GM18861 (cell line): Measurements from ENCODE around the gene RARA.
"Not testable (repeated sequence)": the region's sequence is repeated elsewhere in the genome, so short reads cannot be mapped to it uniquely, and the experiment has no call there.

Source experiments
- ATAC-seq: cut with Tn5 transposase; IDR thresholded peaks from one replicate; pipeline ENCODE4 v1.9.1; 2021; ENCODE audit not compliant: unreplicated experiment

RARA gene

GRCh38 chr17:40373999-40374398 lies 65.0 kb downstream of the RARA start:
- ATAC-seq, result no peak

DNA sequence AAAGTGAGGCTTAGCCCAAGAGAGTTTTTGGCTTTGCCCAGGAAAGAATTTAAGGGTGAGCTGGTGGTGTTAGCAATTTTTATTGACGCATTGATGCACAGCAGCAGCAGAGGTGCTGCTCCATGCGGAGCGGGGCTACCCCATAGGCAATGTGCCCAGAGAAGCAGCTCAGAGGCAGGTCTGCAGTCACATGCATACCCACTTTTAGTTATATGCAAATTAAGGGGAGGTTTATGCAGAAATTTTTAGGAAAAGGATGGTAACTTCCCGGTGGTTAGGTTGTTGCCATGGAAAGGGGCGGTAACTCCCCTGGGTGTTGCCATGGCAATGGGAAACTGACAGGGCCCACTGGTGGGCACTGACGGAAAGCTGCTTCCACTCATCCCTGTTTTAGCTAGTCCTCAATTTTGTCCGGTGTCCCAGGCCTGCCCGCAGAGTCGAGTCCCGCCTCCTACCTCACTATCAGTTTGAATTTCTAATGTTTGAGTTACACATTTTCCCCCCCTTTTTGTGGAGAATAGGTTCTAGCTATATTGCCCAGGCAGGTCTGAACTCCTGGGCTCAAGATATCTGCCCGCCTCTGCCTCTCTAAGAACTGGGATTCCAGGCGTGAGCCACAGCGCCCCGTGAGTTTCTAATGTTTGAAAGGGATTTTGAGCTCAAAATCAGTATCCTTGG lies 66.0 kb downstream of the RARA start:
- no peak for ATAC-seq

GRCh38 chr17:40375786-40376185 lies 66.8 kb downstream of the RARA start:
- ATAC-seq, result not testable (repeated sequence)

- ATAC-seq, result not testable (repeated sequence)
Observed at GRCh38 chr17:40376541-40376940, 67.6 kb downstream of the RARA start.

DNA sequence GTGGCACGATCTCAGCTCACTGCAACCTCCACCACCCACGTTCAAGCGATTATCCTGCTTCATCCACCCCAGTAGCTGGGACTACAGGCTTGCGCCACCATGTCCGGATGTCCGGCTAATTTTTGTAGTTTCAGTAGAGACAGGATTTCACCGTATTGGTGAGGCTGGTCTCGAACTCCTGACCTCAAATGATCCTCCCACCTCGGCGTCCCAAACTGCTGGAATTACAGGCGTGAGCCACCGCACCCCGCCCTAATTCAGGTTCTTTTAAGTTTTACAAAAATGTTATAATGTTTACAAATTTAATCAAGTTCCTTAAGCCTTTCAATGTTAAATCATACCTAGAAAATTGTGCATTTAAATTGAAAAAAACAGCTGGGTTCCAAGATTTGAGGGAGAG lies 68.9 kb downstream of the RARA start:
- no peak for ATAC-seq

DNA sequence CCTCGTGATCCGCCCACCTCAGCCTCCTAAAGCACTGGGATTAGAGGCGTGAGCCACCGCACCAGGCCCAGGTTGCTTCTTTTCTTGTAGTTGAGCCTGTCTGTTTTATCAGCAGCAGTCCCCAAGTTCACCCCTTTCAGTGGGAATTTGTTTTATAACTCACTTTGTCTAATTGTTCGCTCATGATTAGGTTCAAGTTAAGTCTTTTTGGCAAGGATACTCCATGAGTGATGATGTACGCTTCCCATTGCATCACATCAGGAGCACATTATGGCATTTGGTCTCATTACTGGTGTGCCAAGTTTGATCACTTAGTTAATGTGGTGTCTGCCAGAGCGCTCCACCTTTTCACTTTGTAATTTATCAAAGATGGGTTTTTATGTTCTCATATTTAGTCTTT lies 70.0 kb downstream of the RARA start:
- no peak for ATAC-seq

DNA sequence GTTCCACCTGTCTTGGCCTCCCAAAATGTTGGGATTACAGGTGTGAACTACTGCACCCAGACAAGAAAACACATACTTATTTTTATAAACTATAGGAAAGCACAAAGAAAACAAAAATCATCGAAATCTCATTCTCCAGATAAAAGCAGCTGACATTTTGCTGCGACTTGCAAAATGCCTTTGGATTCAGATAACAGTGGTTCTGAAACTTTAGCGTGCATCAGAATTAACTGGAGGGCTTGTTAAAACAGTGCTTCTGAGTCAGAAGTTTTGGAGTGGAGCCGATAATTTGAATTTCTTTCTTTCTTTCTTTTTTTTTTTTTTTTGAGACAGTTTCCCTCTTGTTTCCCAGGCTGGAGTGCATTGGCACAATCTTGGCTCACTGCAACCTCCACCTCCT lies 73.3 kb downstream of the RARA start:
- no peak for ATAC-seq

GRCh38 chr17:40386555-40386954 lies 77.6 kb downstream of the RARA start:
- not testable (repeated sequence) for ATAC-seq

DNA sequence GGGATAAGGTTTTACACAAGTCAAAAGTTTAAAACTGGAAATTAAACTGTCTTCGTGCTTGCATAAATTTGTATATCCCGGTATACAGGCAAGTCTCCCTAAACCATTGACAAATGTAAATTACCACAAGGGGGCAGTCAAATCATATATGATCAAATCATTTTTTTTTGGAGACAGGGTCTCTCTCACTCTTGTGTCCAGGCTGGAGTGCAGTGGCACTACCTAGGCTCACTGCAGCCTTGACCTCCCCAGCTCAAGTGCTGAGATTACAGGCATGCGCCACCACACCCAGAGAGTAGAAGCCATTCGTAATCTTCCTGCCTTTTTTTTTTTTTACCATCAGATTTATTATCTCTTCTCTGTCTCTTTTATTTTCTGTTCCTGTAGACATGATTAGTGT lies 90.2 kb downstream of the RARA start:
- ATAC-seq, result no peak

DNA sequence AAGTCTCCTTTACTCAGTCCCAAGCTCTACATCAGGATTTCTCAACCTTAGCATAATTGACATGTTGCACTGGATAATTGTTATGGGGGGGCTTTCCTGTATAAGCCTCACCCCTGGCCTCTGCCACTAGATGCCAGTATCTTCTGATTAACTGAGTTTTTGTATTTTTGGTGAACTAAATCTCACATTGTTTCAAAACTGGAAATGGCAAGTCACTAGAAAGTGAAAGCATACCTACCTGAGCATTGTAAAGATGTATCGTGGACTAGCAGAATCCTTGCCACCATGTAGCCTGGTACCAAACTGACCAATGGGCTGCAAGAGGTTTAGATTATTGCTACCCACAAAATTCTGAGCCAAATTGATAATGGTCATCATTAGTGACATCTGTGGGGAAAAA lies 93.7 kb downstream of the RARA start:
- ATAC-seq, result no peak

GRCh38 chr17:40404003-40404402 lies 95.0 kb downstream of the RARA start:
- ATAC-seq, result no peak
